Endodermal cell (in vitro differentiated cells): Measurements from ENCODE around the gene MFAP3. TPM values are rescaled to one million over a fixed set of nuclear protein-coding genes. Genes with fewer than 3 reads are reported as not detected.

ENCODE experiments used
- DNase-seq: peaks from one replicate; pipeline ENCODE4 v3.0.0-alpha.2; 2017
- H3K27ac ChIP-seq: 2 replicates; pipeline ENCODE4 v1.5.1; 2013; ENCODE audit warnings: mild to moderate bottlenecking, low read depth, low read length, moderate library complexity
- H3K27me3 ChIP-seq: 2 replicates; pipeline ENCODE4 v1.6.1; 2013; ENCODE audit warnings: mild to moderate bottlenecking, low read length, moderate library complexity; ENCODE audit not compliant: insufficient read depth, control insufficient read depth, poor library complexity, severe bottlenecking
- H3K36me3 ChIP-seq: 2 replicates; pipeline ENCODE4 v1.7.0; 2013; ENCODE audit warnings: mild to moderate bottlenecking, low read length, moderate library complexity; ENCODE audit not compliant: control insufficient read depth, insufficient read depth
- H3K4me1 ChIP-seq: one replicate; pipeline ENCODE4 v1.7.0; 2013; ENCODE audit warnings: low read length; ENCODE audit not compliant: control insufficient read depth, insufficient read depth
- H3K4me3 ChIP-seq: 2 replicates; pipeline ENCODE4 v1.5.1; 2013; ENCODE audit warnings: mild to moderate bottlenecking, low read length, moderate library complexity
- H3K9ac ChIP-seq: 2 replicates; pipeline ENCODE4 v1.6.1; 2013; ENCODE audit warnings: mild to moderate bottlenecking, low read length, moderate library complexity; ENCODE audit not compliant: poor library complexity, severe bottlenecking; ENCODE audit errors: extremely low read depth
- H3K9me3 ChIP-seq: 2 replicates; pipeline ENCODE4 v1.6.1; 2013; ENCODE audit warnings: mild to moderate bottlenecking, low read length, moderate library complexity; ENCODE audit not compliant: control insufficient read depth
- H3K27ac Mint-ChIP-seq: 2 replicates; pipeline ENCODE4 v1.8.0; 2020; ENCODE audit warnings: mixed read lengths
- H3K27me3 Mint-ChIP-seq: 2 replicates; pipeline ENCODE4 v1.8.0; 2021; ENCODE audit warnings: mild to moderate bottlenecking, mixed read lengths; ENCODE audit not compliant: insufficient read depth
- H3K36me3 Mint-ChIP-seq: 2 replicates; pipeline ENCODE4 v1.8.0; 2020; ENCODE audit warnings: low read depth, mixed read lengths
- H3K4me1 Mint-ChIP-seq: 2 replicates; pipeline ENCODE4 v1.8.0; 2020; ENCODE audit warnings: mixed read lengths
- H3K4me3 Mint-ChIP-seq: 2 replicates; pipeline ENCODE4 v1.8.0; 2020; ENCODE audit warnings: mild to moderate bottlenecking, moderate library complexity, mixed read lengths
- H3K9me3 Mint-ChIP-seq: 2 replicates; pipeline ENCODE4 v1.8.0; 2020; ENCODE audit warnings: mild to moderate bottlenecking, mixed read lengths
- CTCF ChIP-seq: fragments of 200-600 bp; sonication (generic); conservative IDR thresholded peaks from 2 replicates; pipeline ENCODE4 v1.5.0; 2021; ENCODE audit warnings: antibody characterized with exemption, mild to moderate bottlenecking
- WGBS, 2 experiments: methylation state at CpG; one replicate each; pipeline versions ENCODE4 v1.1.5 to v1.1.7; 2013; ENCODE audit warnings: missing lambda C conversion rate in 2 of 2, mixed read lengths in 1 of 2; ENCODE audit not compliant: insufficient coverage in 1 of 2, insufficient read length in 1 of 2; 5-methylcytosine and 5-hydroxymethylcytosine counted together
- total RNA-seq, 2 donors: library from RNA; stranded (reverse); fragmentation: NEBNext Ultra II Directional in 1 of 2; extraction: Animal tissue kit (Norgen Biotek cat#: 25700) in 1 of 2; gene quantifications; 2 replicates in 1 of 2; 3 replicates in 1 of 2; pipeline ENCODE4 v1.2.1, GENCODE V29; 2021

The MFAP3 gene
- total RNA-seq, 2 donors from 2014 or later = 25.8 to 36.2 TPM

DNA sequence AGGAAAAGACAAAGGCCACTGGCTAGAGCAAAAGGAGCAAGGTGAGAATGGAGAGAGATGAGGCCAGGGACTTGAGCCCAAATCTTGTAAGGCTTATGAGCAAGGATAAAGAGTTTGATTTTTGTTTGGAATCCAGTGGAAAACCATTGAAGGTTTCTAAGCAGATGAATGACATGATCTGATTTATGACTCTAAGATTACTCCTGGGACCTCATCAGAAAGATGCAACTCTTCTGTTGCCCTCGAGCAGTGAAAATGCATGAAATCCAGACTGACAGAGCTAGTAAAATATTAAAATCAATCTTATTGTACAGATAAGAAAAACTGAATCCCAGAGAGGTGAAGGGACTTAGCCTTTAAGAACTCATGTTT is 677 bp downstream of the MFAP3 start:
- peak overlapping the region; percentile 81 for H3K9ac ChIP-seq
- H3K27me3 ChIP-seq = no peaks in the 10 kb centered on the region
- H3K4me3 Mint-ChIP-seq = peak overlapping the region; percentile 94
- no peaks in the 10 kb centered on the region for H3K9me3 ChIP-seq
- H3K27ac Mint-ChIP-seq = peak overlapping the region; percentile 95
- no peak overlapping the region for H3K27ac ChIP-seq
- H3K36me3 ChIP-seq = no peaks in the 10 kb centered on the region
- H3K36me3 Mint-ChIP-seq = no peaks in the 10 kb centered on the region
- WGBS, 2 experiments = 67% methylated on average over 1 of the region's 1 CpG; no CpG with 5 or more reads in 1 of the 2 experiments
- H3K4me3 ChIP-seq = peak overlapping the region; percentile 97
- no peak for DNase-seq
- no peak for TF ChIP-seq CTCF
- no peaks in the 10 kb centered on the region for H3K4me1 ChIP-seq
- no peaks in the 10 kb centered on the region for H3K27me3 Mint-ChIP-seq
- H3K4me1 Mint-ChIP-seq = peaks cover 11% of the 10 kb centered on the region
- no peaks in the 10 kb centered on the region for H3K9me3 Mint-ChIP-seq

- Histone ChIP-seq H3K4me3 (no peak overlapping the region), H3K9ac (no peak overlapping the region), H3K4me1 (no peaks in the 10 kb centered on the region), H3K27ac (no peak overlapping the region), H3K27me3 (no peaks in the 10 kb centered on the region), H3K9me3 (no peaks in the 10 kb centered on the region), H3K36me3 (no peaks in the 10 kb centered on the region)
- Mint-ChIP-seq H3K4me3 (no peak overlapping the region), H3K9me3 (no peaks in the 10 kb centered on the region), H3K4me1 (peaks cover 11% of the 10 kb centered on the region), H3K27ac (no peak overlapping the region), H3K27me3 (no peaks in the 10 kb centered on the region), H3K36me3 (no peaks in the 10 kb centered on the region)
- WGBS, 2 experiments = 96 to 100% methylated on average over 1 to 2 of the region's 2 CpGs
- DNase-seq = no peak
- no peak for TF ChIP-seq CTCF
These were observed 4.0 kb downstream of the MFAP3 start for GRCh38 chr5:154042766-154043165.

DNA sequence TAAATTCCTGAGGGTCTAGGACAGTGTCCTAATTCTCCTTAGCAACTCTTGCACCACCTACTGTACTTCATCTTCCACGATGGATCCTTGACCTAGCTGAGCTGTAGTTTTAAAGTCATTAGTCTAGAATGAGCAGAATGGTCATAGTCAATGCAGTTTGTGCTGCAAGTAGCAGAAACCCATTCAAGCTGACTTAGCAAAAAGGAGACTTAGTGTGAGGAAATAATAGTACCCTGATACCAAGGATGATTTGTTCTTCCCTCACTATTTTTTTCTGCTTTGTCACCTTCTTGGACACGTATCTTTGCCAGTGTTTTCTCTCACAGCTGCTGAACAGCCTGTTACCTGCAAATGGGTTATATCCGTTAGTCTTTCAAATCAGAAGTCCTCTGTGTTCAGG is 5.3 kb downstream of the MFAP3 start:
- 87 to 100% methylated on average over 3 of the region's 3 CpGs for WGBS, 2 experiments
- Mint-ChIP-seq H3K27me3 (no peaks in the 10 kb centered on the region), H3K4me1 (peaks cover 8% of the 10 kb centered on the region), H3K27ac (no peak overlapping the region), H3K9me3 (no peaks in the 10 kb centered on the region), H3K36me3 (no peaks in the 10 kb centered on the region), H3K4me3 (no peak overlapping the region)
- no peak overlapping the region for H3K4me3 ChIP-seq
- H3K27me3 ChIP-seq = no peaks in the 10 kb centered on the region
- no peak overlapping the region for H3K9ac ChIP-seq
- DNase-seq = no peak
- no peak for TF ChIP-seq CTCF
- no peaks in the 10 kb centered on the region for H3K9me3 ChIP-seq
- H3K4me1 ChIP-seq = no peaks in the 10 kb centered on the region
- H3K27ac ChIP-seq = no peak overlapping the region
- H3K36me3 ChIP-seq = no peaks in the 10 kb centered on the region
